Islet precursor cell (in vitro differentiated cells): Measurements from ENCODE around the gene PLAGL1.

Experiments used
- DNase-seq: peaks from one replicate; pipeline ENCODE4 v3.0.0-alpha.2; 2018

PLAGL1 gene

GRCh38 chr6:144007478-144008119 is 460 bp downstream of the PLAGL1 start:
- peak; percentile 55 for DNase-seq

GRCh38 chr6:144006736-144007477 is 1.2 kb downstream of the PLAGL1 start:
- DNase-seq = no peak

GRCh38 chr6:143999406-143999805 is 8.7 kb downstream of the PLAGL1 start:
- DNase-seq = no peak

- no peak for DNase-seq
These were observed 9.4 kb downstream of the PLAGL1 start for GRCh38 chr6:143998686-143999085.

- DNase-seq = no peak
These were observed 14.0 kb downstream of the PLAGL1 start for GRCh38 chr6:143993965-143994646.

GRCh38 chr6:143992285-143992684 is 15.8 kb downstream of the PLAGL1 start:
- DNase-seq = no peak

- no peak for DNase-seq
These were observed 21.5 kb downstream of the PLAGL1 start for GRCh38 chr6:143986463-143987065.

GRCh38 chr6:143984666-143985065 is 23.4 kb downstream of the PLAGL1 start:
- no peak for DNase-seq

GRCh38 chr6:143982968-143983367 is 25.1 kb downstream of the PLAGL1 start:
- no peak for DNase-seq

- no peak for DNase-seq
These were observed 27.1 kb downstream of the PLAGL1 start for GRCh38 chr6:143980921-143981320.

- no peak for DNase-seq
These were observed 31.2 kb downstream of the PLAGL1 start for GRCh38 chr6:143976806-143977349.

GRCh38 chr6:143974089-143974488 is 34.0 kb downstream of the PLAGL1 start:
- DNase-seq = no peak

GRCh38 chr6:143973097-143973966 is 34.7 kb downstream of the PLAGL1 start:
- DNase-seq = peak; percentile 84

- DNase-seq = no peak
These were observed 36.4 kb downstream of the PLAGL1 start for GRCh38 chr6:143971482-143972205.

- no peak for DNase-seq
These were observed 37.4 kb downstream of the PLAGL1 start for GRCh38 chr6:143970456-143971218.

GRCh38 chr6:143969077-143969476 is 39.0 kb downstream of the PLAGL1 start:
- no peak for DNase-seq

GRCh38 chr6:143967706-143968376 is 40.2 kb downstream of the PLAGL1 start:
- DNase-seq = no peak

- no peak for DNase-seq
These were observed 41.7 kb downstream of the PLAGL1 start for GRCh38 chr6:143966312-143966711.

GRCh38 chr6:143965503-143966171 is 42.4 kb downstream of the PLAGL1 start:
- DNase-seq = no peak

- DNase-seq = no peak
These were observed 43.4 kb downstream of the PLAGL1 start for GRCh38 chr6:143964674-143965081.
